ENCODE measurements around the gene CFAP92. TPM values are rescaled to one million over a fixed set of nuclear protein-coding genes. Genes with fewer than 3 reads are reported as not detected.
A peak's percentile ranks its signal among the peaks of the same experiment; 100 is the strongest.

Gene CFAP92
- total RNA-seq, 1 experiment from 2014 or later: not detected

- in situ Hi-C loops (cut with HindIII; ENCODE audit: low sequenced_read_pairs): no loop called here
- DNase-seq (ENCODE audit: low spot score): no peak
Measured at GRCh38 chr3:128994581-128995546, 988 bp upstream of the CFAP92 start.

DNA sequence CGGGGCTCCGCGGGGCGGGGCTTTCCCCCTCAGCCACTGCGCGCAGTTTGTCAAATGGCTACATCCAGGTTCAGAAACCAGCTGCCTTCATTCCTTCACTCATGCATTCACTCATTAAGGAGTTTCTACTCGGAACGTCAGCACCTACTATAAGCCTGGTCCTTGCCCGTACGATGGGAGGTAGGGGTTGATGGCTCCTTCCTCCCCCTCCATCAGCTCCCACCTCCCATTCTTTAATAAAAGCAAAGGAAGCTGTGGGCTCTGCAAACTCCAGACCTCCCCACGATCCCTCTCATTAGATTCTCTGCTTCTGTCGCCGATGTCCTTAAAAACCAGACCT, 267 bp upstream of the CFAP92 start:
- no peak for DNase-seq (ENCODE audit: low spot score)
- in situ Hi-C loops (cut with HindIII; ENCODE audit: low sequenced_read_pairs): no loop called here

DNA sequence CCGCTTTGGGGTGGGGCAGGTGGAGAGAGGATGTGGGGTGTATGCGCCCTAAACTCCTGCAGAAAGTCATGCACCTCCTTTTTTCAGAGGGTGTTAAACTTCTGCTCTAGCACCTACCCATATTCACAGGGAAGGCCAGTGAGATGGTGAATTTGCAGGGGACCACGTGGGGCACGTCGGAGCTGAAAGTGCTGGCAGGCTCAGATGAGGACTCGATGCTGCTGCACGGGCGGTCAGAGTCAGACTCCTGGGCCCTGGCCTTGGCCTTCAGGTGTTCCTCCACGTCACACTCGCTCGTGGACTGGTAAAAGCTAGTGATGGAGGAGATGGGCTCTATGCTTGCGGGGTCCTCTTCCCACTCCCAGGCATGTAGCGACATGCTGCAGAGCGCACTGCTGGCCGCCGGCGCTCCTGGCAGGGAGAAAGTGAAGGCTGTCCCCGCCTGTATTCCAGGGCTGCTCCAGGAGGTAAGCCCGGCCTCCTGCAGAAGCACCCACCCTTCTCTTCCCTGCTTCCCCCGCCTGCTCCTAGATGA, 883 bp downstream of the CFAP92 start:
- in situ Hi-C loops (cut with HindIII; ENCODE audit: low sequenced_read_pairs): no loop called here
- DNase-seq (ENCODE audit: low spot score): no peak

DNA sequence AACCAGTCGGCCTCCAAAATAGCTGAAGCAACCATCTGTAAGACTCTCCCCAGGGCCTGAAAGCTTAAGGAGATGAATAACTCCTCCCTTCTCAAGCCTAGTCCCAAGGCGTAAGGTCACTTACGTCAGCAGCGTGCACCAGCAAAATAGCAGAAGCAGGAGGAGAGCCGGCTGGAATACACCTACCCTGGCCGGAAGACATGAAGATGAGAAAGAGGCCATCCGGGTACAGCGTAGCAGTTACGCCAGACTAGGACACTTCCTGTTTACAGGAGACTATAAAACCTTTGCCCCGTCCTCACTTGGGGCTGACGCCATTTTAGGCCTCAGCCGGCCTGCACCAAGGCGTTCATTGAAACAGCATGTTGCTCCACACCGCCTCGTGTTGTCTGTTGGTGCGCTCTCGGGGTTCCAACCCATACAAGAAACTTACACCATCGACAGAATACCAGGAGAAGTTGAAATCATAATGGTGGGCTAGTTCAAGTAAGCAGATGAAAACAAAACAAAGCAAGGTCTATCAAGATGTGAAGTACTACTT, 2.5 kb downstream of the CFAP92 start:
- no peak for DNase-seq (ENCODE audit: low spot score)
- in situ Hi-C loops (cut with HindIII; ENCODE audit: low sequenced_read_pairs): no loop called here

GRCh38 chr3:128988286-128988685, 5.6 kb downstream of the CFAP92 start:
- DNase-seq (ENCODE audit: low spot score): no peak
- in situ Hi-C loops (cut with HindIII; ENCODE audit: low sequenced_read_pairs): no loop called here

GRCh38 chr3:128987302-128988100, 6.4 kb downstream of the CFAP92 start:
- in situ Hi-C loops (cut with HindIII; ENCODE audit: low sequenced_read_pairs): no loop called here

GRCh38 chr3:128984596-128984995, 9.3 kb downstream of the CFAP92 start:
- no peak for DNase-seq (ENCODE audit: low spot score)
- in situ Hi-C loops (cut with HindIII; ENCODE audit: low sequenced_read_pairs): no loop called here

More at GRCh38 chr3:128987302-128988100, 6.4 kb downstream of the CFAP92 start:
- DNase-seq (ENCODE audit: low spot score): no peak

GRCh38 chr3:128983293-128984069, 10.4 kb downstream of the CFAP92 start:
- no peak for DNase-seq (ENCODE audit: low spot score)
- in situ Hi-C loops (cut with HindIII; ENCODE audit: low sequenced_read_pairs): no loop called here

DNA sequence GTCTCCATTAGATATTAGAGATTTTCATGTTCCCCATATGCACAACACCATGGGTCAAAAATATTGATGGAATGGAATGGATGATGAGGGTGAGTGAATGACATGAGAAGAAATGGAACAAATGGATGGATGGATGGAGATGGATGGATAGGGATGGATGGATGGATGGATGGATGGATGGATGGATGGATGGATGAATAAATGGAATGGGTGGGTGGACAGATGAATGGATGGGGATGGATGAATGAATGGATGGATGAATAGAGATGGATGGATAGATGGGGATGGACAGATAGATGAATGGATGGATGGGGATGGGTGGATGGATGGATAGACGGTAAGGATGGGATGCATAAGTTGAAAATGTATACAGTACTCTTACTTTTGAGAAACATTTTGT, 18.6 kb downstream of the CFAP92 start:
- in situ Hi-C loops (cut with HindIII; ENCODE audit: low sequenced_read_pairs): no loop called here

GRCh38 chr3:128973988-128974564, 19.8 kb downstream of the CFAP92 start:
- no peak for DNase-seq (ENCODE audit: low spot score)
- in situ Hi-C loops (cut with HindIII; ENCODE audit: low sequenced_read_pairs): no loop called here

More for the DNA sequence above, 18.6 kb downstream of the CFAP92 start:
- no peak for DNase-seq (ENCODE audit: low spot score)

- in situ Hi-C loops (cut with HindIII; ENCODE audit: low sequenced_read_pairs): no loop called here
- no peak for DNase-seq (ENCODE audit: low spot score)
Measured at GRCh38 chr3:128971421-128972100, 22.3 kb downstream of the CFAP92 start.

DNA sequence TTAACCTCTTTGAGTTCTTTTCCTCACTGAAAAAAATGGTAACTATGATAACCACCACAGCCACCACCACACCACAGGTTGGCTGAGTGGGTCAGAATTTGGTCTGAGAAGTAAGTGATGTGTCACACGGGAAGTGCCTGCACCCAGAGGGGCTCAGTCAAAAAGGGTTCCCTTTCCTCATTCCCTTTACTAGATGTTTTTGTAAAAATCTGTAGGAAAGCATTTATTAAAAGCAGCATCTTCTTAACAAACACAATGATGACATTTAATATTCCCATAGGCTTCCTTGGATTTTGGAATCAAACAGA, 23.2 kb downstream of the CFAP92 start:
- DNase-seq (ENCODE audit: low spot score): no peak
- in situ Hi-C loops (cut with HindIII; ENCODE audit: low sequenced_read_pairs): no loop called here

DNA sequence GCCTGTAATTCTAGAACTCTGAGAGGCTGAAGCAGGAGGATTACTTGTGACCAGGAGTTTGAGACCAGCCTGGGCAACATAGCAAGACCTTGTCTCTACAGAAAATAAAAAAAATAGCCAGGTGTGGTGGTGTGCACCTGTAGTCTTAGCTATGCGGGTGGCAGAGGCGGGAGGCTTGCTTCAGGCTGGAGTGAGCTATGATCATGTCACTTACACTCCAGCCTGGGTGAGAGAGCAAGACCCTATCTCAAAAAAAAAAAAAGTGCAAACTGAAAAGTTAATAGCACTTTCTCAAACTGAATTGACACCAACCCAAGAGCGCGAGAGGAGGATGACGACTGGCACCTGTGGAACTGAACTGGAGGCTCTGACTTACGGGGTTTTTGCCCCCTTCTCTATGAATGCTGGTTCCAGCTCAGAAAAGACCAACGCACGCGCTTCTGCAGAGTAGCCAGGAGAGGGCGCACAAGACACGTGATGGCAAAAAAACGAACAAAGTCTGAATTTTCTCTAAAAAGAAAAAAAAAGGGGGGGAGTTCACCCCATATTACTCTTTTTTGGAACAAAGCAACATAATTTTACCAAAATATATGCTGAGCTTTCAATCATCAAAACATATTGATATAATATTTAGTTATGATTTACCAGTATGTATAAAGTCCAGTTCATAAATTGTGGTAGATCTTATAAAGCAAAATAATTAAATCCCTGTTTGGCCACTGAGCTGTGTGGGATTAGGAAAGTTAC, 23.7 kb downstream of the CFAP92 start:
- peak; percentile 62 for DNase-seq (ENCODE audit: low spot score)
- in situ Hi-C loops (cut with HindIII; ENCODE audit: low sequenced_read_pairs): no loop called here

- in situ Hi-C loops (cut with HindIII; ENCODE audit: low sequenced_read_pairs): no loop called here
Measured at GRCh38 chr3:128967748-128968355, 26.0 kb downstream of the CFAP92 start.

DNA sequence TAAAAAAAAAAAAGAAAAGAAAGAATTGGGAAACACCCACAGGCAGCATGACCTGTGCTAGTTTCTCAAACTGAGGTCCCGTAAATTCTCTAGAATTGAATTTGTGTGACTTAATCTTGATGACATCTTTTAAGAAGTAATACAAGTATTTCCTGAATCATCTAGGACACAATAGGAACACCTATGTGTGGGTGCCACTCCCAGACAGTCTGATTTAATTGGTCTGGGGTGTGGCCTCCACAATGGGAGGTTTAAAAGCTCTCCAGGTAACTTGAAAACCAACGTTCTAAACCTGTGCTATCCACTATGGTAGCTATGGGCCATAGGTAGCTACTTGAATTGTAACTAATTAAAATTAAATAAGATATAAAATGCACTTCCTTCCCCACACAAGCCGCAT, 28.1 kb downstream of the CFAP92 start:
- in situ Hi-C loops (cut with HindIII; ENCODE audit: low sequenced_read_pairs): no loop called here
- DNase-seq (ENCODE audit: low spot score): no peak

More at GRCh38 chr3:128967748-128968355, 26.0 kb downstream of the CFAP92 start:
- no peak for DNase-seq (ENCODE audit: low spot score)

- DNase-seq (ENCODE audit: low spot score): no peak
- in situ Hi-C loops (cut with HindIII; ENCODE audit: low sequenced_read_pairs): no loop called here
Measured at GRCh38 chr3:128965280-128965679, 28.6 kb downstream of the CFAP92 start.

GRCh38 chr3:128956440-128956839, 37.4 kb downstream of the CFAP92 start:
- DNase-seq (ENCODE audit: low spot score): no peak
- in situ Hi-C loops (cut with HindIII; ENCODE audit: low sequenced_read_pairs): no loop called here
